Trophoblast cell (in vitro differentiated cells and primary cell): ENCODE results near the gene MCM8.
A peak's percentile ranks its signal among the peaks of the same experiment; 100 is the strongest.

ENCODE experiments used
- DNase-seq, 2 donors: peaks; one replicate each; pipeline ENCODE4 v3.0.0-alpha.2; 2016
- H2AFZ ChIP-seq: 2 replicates; pipeline ENCODE4 v1.6.1; 2013; ENCODE audit warnings: low read length, moderate library complexity, mild to moderate bottlenecking; ENCODE audit not compliant: insufficient read depth, poor library complexity
- H2AK5ac ChIP-seq: 2 replicates; pipeline ENCODE4 v1.6.1; 2013; ENCODE audit warnings: mild to moderate bottlenecking, low read length
- H2BK120ac ChIP-seq: 2 replicates; pipeline ENCODE4 v1.6.1; 2013; ENCODE audit warnings: low read length, mild to moderate bottlenecking, moderate library complexity; ENCODE audit not compliant: insufficient read depth, poor library complexity
- H2BK12ac ChIP-seq: 2 replicates; pipeline ENCODE4 v1.6.1; 2013; ENCODE audit warnings: mild to moderate bottlenecking, low read length, moderate library complexity
- H2BK5ac ChIP-seq: 2 replicates; pipeline ENCODE4 v1.6.1; 2013; ENCODE audit warnings: low read length, low read depth, moderate library complexity, mild to moderate bottlenecking; ENCODE audit not compliant: poor library complexity
- H3K14ac ChIP-seq: 2 replicates; pipeline ENCODE4 v1.6.1; 2013; ENCODE audit warnings: mild to moderate bottlenecking, low read length
- H3K18ac ChIP-seq: 2 replicates; pipeline ENCODE4 v1.6.1; 2013; ENCODE audit warnings: mild to moderate bottlenecking, low read length
- H3K23ac ChIP-seq: 2 replicates; pipeline ENCODE4 v1.6.1; 2013; ENCODE audit warnings: low read length
- H3K27ac ChIP-seq: 2 replicates; pipeline ENCODE4 v1.5.1; 2013; ENCODE audit warnings: low read depth, mild to moderate bottlenecking, inconsistent platforms, low read length, moderate library complexity
- H3K27me3 ChIP-seq: 2 replicates; pipeline ENCODE4 v1.6.1; 2013; ENCODE audit warnings: inconsistent platforms, mild to moderate bottlenecking, low read length, moderate library complexity; ENCODE audit not compliant: insufficient read depth
- H3K36me3 ChIP-seq, 2 experiments: 1 replicate in 1 of 2; 2 replicates in 1 of 2; pipeline ENCODE4 v1.6.1; 2013; ENCODE audit warnings: low read length in 2 of 2, mild to moderate bottlenecking in 2 of 2, moderate library complexity in 1 of 2; ENCODE audit not compliant: insufficient read depth in 2 of 2, control insufficient read depth in 1 of 2
- H3K4ac ChIP-seq: 2 replicates; pipeline ENCODE4 v1.6.1; 2013; ENCODE audit warnings: low read depth, mild to moderate bottlenecking, low read length, moderate library complexity
- H3K4me1 ChIP-seq, 2 experiments: 1 replicate in 1 of 2; 2 replicates in 1 of 2; pipeline ENCODE4 v1.6.1; 2013; ENCODE audit warnings: low read length in 2 of 2, mild to moderate bottlenecking in 2 of 2, moderate library complexity in 1 of 2; ENCODE audit not compliant: insufficient read depth in 2 of 2, control insufficient read depth in 1 of 2
- H3K4me2 ChIP-seq: 2 replicates; pipeline ENCODE4 v1.6.1; 2013; ENCODE audit warnings: inconsistent platforms, mild to moderate bottlenecking, low read length, moderate library complexity
- H3K4me3 ChIP-seq: 2 replicates; pipeline ENCODE4 v1.5.1; 2013; ENCODE audit warnings: mild to moderate bottlenecking, low read depth, low read length, inconsistent platforms
- H3K79me1 ChIP-seq: one replicate; pipeline ENCODE4 v1.6.1; 2013; ENCODE audit warnings: low read length
- H3K79me2 ChIP-seq: 2 replicates; pipeline ENCODE4 v1.6.1; 2013; ENCODE audit warnings: low read length, mild to moderate bottlenecking; ENCODE audit not compliant: control insufficient read depth, insufficient read depth, poor library complexity
- H3K9ac ChIP-seq: 2 replicates; pipeline ENCODE4 v1.6.1; 2013; ENCODE audit warnings: mild to moderate bottlenecking, low read length
- H3K9me3 ChIP-seq: 2 replicates; pipeline ENCODE4 v1.6.1; 2013; ENCODE audit warnings: low read depth, mild to moderate bottlenecking, control low read depth, inconsistent platforms, low read length; ENCODE audit not compliant: insufficient read depth
- H4K12ac ChIP-seq: 2 replicates; pipeline ENCODE4 v1.6.1; 2013; ENCODE audit warnings: low read depth, mild to moderate bottlenecking, low read length, moderate library complexity
- H4K8ac ChIP-seq: 2 replicates; pipeline ENCODE4 v1.6.1; 2013; ENCODE audit warnings: low read depth, mild to moderate bottlenecking, low read length, moderate library complexity
- H4K91ac ChIP-seq: one replicate; pipeline ENCODE4 v1.6.1; 2013; ENCODE audit warnings: low read depth, mild to moderate bottlenecking, low read length, moderate library complexity
- WGBS: extraction: QIAGEN DNeasy Blood & Tissue Kit; methylation state at CpG from one replicate; pipeline ENCODE4 v1.1.7; 2013; ENCODE audit warnings: missing lambda C conversion rate; ENCODE audit not compliant: insufficient read length, insufficient coverage; ENCODE audit errors: extremely low coverage; 5-methylcytosine and 5-hydroxymethylcytosine counted together

Gene MCM8

GRCh38 chr20:5935384-5935783 is 15.1 kb upstream of the MCM8 start:
- no peaks in the 10 kb centered on the region for H3K79me2 ChIP-seq
- no peak overlapping the region for H2BK120ac ChIP-seq
- peaks cover 2% of the 10 kb centered on the region for H3K9me3 ChIP-seq
- no peaks in the 10 kb centered on the region for H3K4me1 ChIP-seq
- no peak overlapping the region for H3K4ac ChIP-seq
- H2AFZ ChIP-seq: no peak overlapping the region
- H4K8ac ChIP-seq: no peak overlapping the region
- H3K79me1 ChIP-seq: no peaks in the 10 kb centered on the region
- H4K12ac ChIP-seq: no peak overlapping the region
- H3K18ac ChIP-seq: no peak overlapping the region
- no peaks in the 10 kb centered on the region for H3K27me3 ChIP-seq
- H3K9ac ChIP-seq: no peak overlapping the region
- no peak overlapping the region for H2BK12ac ChIP-seq
- H3K4me2 ChIP-seq: no peak overlapping the region
- H3K36me3 ChIP-seq: peaks cover 6 to 14% of the 10 kb centered on the region in 2 experiments
- H2AK5ac ChIP-seq: no peak overlapping the region
- H4K91ac ChIP-seq: no peak overlapping the region
- H3K27ac ChIP-seq: no peak overlapping the region
- H3K4me3 ChIP-seq: no peak overlapping the region
- no peak overlapping the region for H3K14ac ChIP-seq
- no peak overlapping the region for H2BK5ac ChIP-seq
- no peak overlapping the region for H3K23ac ChIP-seq
- WGBS: no CpG with 5 or more reads among the region's 1 CpG
- DNase-seq: no peak

DNA sequence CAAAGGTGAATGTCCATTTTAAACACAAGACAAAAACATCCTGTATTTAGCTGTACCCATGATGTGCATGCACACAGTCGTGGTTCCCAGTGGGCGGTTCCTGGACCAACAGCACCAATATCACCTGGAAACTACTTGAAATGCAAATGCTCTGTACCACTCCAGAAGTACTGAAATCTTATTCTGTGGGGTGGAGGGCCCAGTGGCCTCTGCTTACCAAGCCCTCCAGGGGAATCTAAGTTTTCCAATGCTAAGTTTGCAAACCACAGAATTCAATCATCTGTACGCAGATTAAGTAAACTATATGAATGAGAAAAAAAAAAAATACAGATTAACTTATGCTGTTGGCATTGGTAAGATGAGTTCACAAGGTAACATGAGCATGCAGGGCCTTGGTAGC is 14.2 kb upstream of the MCM8 start:
- WGBS: no CpG with 5 or more reads among the region's 3 CpGs

GRCh38 chr20:5938456-5939029 is 11.9 kb upstream of the MCM8 start:
- no peak overlapping the region for H2AFZ ChIP-seq
- H2AK5ac ChIP-seq: no peak overlapping the region
- H2BK12ac ChIP-seq: no peak overlapping the region
- H3K4me1 ChIP-seq: no peaks in the 10 kb centered on the region
- H3K4me3 ChIP-seq: no peak overlapping the region
- no peak overlapping the region for H3K23ac ChIP-seq
- H4K91ac ChIP-seq: no peak overlapping the region
- H2BK5ac ChIP-seq: no peak overlapping the region
- no peak overlapping the region for H4K8ac ChIP-seq
- H3K9ac ChIP-seq: no peak overlapping the region
- H3K4ac ChIP-seq: no peak overlapping the region
- no peak overlapping the region for H4K12ac ChIP-seq
- no CpG with 5 or more reads among the region's 6 CpGs for WGBS
- no peak for DNase-seq
- H3K14ac ChIP-seq: no peak overlapping the region
- no peaks in the 10 kb centered on the region for H3K27me3 ChIP-seq
- no peaks in the 10 kb centered on the region for H3K9me3 ChIP-seq
- H2BK120ac ChIP-seq: no peak overlapping the region
- no peaks in the 10 kb centered on the region for H3K79me2 ChIP-seq
- H3K79me1 ChIP-seq: no peaks in the 10 kb centered on the region
- no peak overlapping the region for H3K27ac ChIP-seq
- peaks cover 14 to 41% of the 10 kb centered on the region in 2 experiments for H3K36me3 ChIP-seq
- H3K4me2 ChIP-seq: no peak overlapping the region
- H3K18ac ChIP-seq: no peak overlapping the region

More for the DNA sequence above, 14.2 kb upstream of the MCM8 start:
- Histone ChIP-seq H3K14ac (no peak overlapping the region), H3K79me1 (no peaks in the 10 kb centered on the region), H2AFZ (no peak overlapping the region), H3K4me1 (no peaks in the 10 kb centered on the region), H3K23ac (no peak overlapping the region), H3K4me3 (no peak overlapping the region), H3K4me2 (no peak overlapping the region), H3K9ac (peak overlapping the region; percentile 43), H3K18ac (no peak overlapping the region), H3K79me2 (no peaks in the 10 kb centered on the region), H3K36me3 (peaks cover 12 to 22% of the 10 kb centered on the region in 2 experiments), H4K91ac (no peak overlapping the region), H3K27ac (no peak overlapping the region), H2BK12ac (no peak overlapping the region), H4K12ac (no peak overlapping the region), H2BK120ac (no peak overlapping the region), H4K8ac (no peak overlapping the region), H3K27me3 (no peaks in the 10 kb centered on the region), H3K4ac (no peak overlapping the region), H3K9me3 (peaks cover 2% of the 10 kb centered on the region), H2BK5ac (no peak overlapping the region), H2AK5ac (no peak overlapping the region)
- DNase-seq: no peak

DNA sequence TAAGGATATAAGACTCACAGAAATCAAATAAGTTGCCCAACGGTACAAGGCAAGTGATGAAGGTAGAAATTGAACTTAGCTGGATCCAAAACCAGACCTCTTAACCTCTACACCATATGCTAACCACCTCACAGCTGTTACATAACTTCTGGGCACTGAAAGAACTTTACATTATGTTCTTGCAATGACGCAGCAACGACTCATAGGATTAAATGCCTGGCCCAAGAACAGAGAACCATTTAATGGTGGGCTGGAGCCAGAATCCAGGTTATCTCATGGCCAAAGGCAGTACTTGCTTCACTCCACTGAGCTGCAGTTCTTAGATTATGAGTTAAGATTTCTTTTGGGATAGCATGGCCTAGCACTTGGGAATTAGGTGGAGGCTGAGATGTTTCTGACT is 4.5 kb upstream of the MCM8 start:
- Histone ChIP-seq H3K36me3 (peaks cover 10 to 42% of the 10 kb centered on the region in 2 experiments), H3K4ac (no peak overlapping the region), H3K14ac (no peak overlapping the region), H3K27ac (no peak overlapping the region), H2BK120ac (no peak overlapping the region), H3K4me2 (no peak overlapping the region), H3K18ac (no peak overlapping the region), H4K8ac (no peak overlapping the region), H4K91ac (no peak overlapping the region), H3K79me2 (peaks cover 8% of the 10 kb centered on the region), H3K79me1 (peaks cover 6% of the 10 kb centered on the region), H3K9me3 (no peaks in the 10 kb centered on the region), H3K4me1 (no peaks in the 10 kb centered on the region), H3K9ac (no peak overlapping the region), H3K4me3 (no peak overlapping the region), H3K23ac (no peak overlapping the region), H4K12ac (no peak overlapping the region), H3K27me3 (no peaks in the 10 kb centered on the region), H2BK5ac (no peak overlapping the region), H2BK12ac (no peak overlapping the region), H2AK5ac (no peak overlapping the region), H2AFZ (no peak overlapping the region)
- DNase-seq: no peak
- WGBS: no CpG with 5 or more reads among the region's 3 CpGs
